Endometrium (tissue), 2 donors: Measurements from ENCODE around the gene TAF1B.

ENCODE experiments used
- FAIRE-seq: peaks from 2 replicates; lab custom pipeline; 2012; peaks lifted over from hg19 to GRCh38; lab: Jason Lieb, UNC
- donor health status: control.
- donor health status: control.

TAF1B gene

DNA sequence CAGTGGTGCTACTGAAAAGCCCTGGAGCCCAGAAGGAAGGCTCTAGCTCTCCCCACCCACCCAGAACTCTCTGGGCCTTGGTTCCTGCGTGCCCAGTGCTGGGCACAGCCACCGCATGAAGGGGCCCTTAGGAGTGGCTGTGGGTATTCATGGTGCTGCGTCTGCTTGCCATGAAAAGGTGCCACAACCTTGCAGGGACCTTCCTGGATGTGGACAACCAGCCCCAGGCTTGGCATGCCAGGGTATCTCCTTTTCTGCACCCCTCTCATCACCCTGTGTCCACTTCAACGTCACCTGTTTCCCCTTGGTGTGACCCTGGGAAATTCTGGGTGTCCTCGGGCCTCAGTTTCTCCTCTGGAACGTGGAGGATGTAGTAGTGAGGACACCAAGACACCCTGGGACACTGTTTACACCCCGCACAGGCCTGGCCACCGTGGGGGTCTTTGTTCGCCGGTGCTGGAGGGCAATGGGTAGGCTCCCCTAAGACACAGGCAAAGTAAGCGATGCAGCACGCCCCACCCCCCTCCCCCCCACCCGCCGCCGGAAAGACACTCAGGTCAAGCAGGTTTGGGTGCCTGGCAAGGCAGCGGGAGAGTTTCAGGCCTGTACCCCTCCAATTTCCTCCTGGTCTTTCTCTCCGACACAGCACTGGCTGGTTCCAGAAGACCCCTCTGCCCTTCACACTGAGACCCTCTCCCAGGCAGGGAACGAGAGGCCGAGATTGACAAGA is 34.8 kb upstream of the TAF1B start:
- no peak for FAIRE-seq

DNA sequence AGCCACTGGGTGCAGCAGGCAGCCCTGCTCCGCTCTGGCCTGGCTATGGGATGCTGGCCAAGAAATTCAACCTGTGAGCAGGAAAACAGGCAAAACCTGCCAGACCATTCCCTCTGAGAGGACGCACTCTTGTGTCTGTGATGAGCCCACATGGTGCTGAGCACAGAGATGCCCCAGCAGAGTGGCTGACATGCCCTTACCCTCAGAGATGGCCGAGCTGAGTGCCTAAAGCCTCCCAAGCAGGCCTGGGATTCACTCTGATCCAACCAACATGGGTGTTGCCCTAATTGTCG is 34.3 kb upstream of the TAF1B start:
- FAIRE-seq: no peak

- no peak for FAIRE-seq
Measured at GRCh38 chr2:9809448-9810088, 33.7 kb upstream of the TAF1B start.

- no peak for FAIRE-seq
Measured at GRCh38 chr2:9811216-9811615, 32.1 kb upstream of the TAF1B start.

GRCh38 chr2:9811679-9812511 is 31.4 kb upstream of the TAF1B start:
- FAIRE-seq: no peak

DNA sequence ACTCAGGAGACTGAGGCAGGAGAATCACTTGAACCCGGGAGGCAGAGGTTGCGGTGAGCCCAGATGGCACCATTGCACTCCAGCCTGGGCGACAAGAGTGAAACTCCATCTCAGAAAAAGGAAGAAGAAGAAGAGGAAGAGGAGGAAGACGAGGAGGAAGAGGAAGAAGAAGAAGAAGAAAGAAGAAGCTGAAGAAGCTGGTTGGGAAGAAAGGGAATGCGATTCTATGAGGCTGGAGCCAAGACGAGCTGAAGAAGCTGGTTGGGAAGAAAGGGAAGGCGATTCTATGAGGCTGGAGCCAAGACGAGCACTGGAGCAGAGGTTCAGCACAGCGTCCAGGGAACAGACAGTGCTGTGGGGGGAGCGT is 30.3 kb upstream of the TAF1B start:
- no peak for FAIRE-seq

GRCh38 chr2:9813312-9814128 is 29.8 kb upstream of the TAF1B start:
- FAIRE-seq: no peak

- FAIRE-seq: no peak
Measured at GRCh38 chr2:9814129-9814868, 29.0 kb upstream of the TAF1B start.

GRCh38 chr2:9815076-9815475 is 28.2 kb upstream of the TAF1B start:
- no peak for FAIRE-seq

GRCh38 chr2:9815844-9816279 is 27.4 kb upstream of the TAF1B start:
- FAIRE-seq: no peak

- no peak for FAIRE-seq
Measured at GRCh38 chr2:9818097-9818496, 25.2 kb upstream of the TAF1B start.

- FAIRE-seq: no peak
Measured at GRCh38 chr2:9819551-9819950, 23.7 kb upstream of the TAF1B start.

- FAIRE-seq: no peak
Measured at GRCh38 chr2:9820020-9820973, 23.0 kb upstream of the TAF1B start.

GRCh38 chr2:9821805-9822445 is 21.3 kb upstream of the TAF1B start:
- FAIRE-seq: no peak

GRCh38 chr2:9824441-9824840 is 18.8 kb upstream of the TAF1B start:
- no peak for FAIRE-seq

- no peak for FAIRE-seq
Measured at GRCh38 chr2:9824956-9825720, 18.1 kb upstream of the TAF1B start.

GRCh38 chr2:9826208-9826607 is 17.1 kb upstream of the TAF1B start:
- no peak for FAIRE-seq

DNA sequence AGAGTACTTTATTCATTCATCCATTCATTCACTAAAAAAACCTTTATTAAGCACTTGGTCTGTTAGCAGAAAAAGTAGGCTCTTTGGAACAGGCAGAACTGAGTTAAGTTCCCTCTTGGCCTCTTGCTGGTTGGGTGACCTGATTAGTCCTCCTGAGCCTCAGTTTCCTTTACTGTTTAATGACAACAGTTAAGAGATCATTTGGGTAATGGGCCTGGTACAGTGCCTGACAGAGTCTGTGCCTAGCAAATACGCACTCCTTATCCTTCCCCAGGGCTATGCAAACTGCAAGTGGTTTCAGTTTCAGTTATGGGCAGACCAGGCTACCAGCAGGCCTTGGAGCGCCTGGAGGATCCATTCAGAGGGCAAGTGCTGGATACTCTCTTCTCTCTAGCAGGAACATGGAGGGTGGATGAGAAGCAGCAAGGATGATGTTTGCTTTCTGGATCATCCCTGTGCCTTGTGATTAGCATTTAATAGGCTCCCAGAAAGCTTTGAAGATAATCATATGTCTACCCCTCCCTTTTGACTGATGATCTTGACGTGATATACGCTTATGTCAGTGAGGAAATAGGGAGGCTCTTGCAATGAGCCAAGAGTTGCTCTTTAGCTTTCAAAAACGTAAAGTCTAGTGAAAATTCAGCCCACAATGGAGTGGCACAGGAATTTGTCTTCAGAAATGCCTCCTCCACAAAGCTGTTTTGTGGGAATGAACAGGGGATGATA is 12.4 kb upstream of the TAF1B start:
- FAIRE-seq: no peak

GRCh38 chr2:9831670-9832069 is 11.6 kb upstream of the TAF1B start:
- FAIRE-seq: no peak
